Stimulated activated naive CD4-positive, alpha-beta T cell treated with Interleukin-2 at 50 U/mL for 16 hours (primary cell): ENCODE data around the gene SLC35E2B.
"Not testable (repeated sequence)": the region's sequence is repeated elsewhere in the genome, so short reads cannot be mapped to it uniquely, and the experiment has no call there.

Experiments
- DNase-seq: peaks from one replicate; lab custom pipeline; 2025; lab: John Stamatoyannopoulos, UW

SLC35E2B gene

GRCh38 chr1:1703796-1704195 is 11.2 kb upstream of the SLC35E2B start:
- no peak for DNase-seq

GRCh38 chr1:1702506-1702905 is 9.9 kb upstream of the SLC35E2B start:
- not testable (repeated sequence) for DNase-seq

- not testable (repeated sequence) for DNase-seq
Measured at GRCh38 chr1:1700557-1700956, 8.0 kb upstream of the SLC35E2B start.

- DNase-seq = not testable (repeated sequence)
Measured at GRCh38 chr1:1700067-1700466, 7.5 kb upstream of the SLC35E2B start.

- not testable (repeated sequence) for DNase-seq
Measured at GRCh38 chr1:1699061-1699460, 6.5 kb upstream of the SLC35E2B start.

- DNase-seq = not testable (repeated sequence)
Measured at GRCh38 chr1:1697358-1698183, 5.0 kb upstream of the SLC35E2B start.

- not testable (repeated sequence) for DNase-seq
Measured at GRCh38 chr1:1696431-1697357, 4.1 kb upstream of the SLC35E2B start.

- peak; percentile 54 for DNase-seq
Measured at GRCh38 chr1:1692324-1692713, 276 bp downstream of the SLC35E2B start.

- not testable (repeated sequence) for DNase-seq
Measured at GRCh38 chr1:1691443-1691842, 1.2 kb downstream of the SLC35E2B start.

GRCh38 chr1:1689526-1689925 is 3.1 kb downstream of the SLC35E2B start:
- DNase-seq = not testable (repeated sequence)

- DNase-seq = no peak
Measured at GRCh38 chr1:1687846-1688245, 4.7 kb downstream of the SLC35E2B start.

- DNase-seq = no peak
Measured at GRCh38 chr1:1684031-1684681, 8.4 kb downstream of the SLC35E2B start.

- no peak for DNase-seq
Measured at GRCh38 chr1:1683104-1683905, 9.3 kb downstream of the SLC35E2B start.

GRCh38 chr1:1680912-1681273 is 11.7 kb downstream of the SLC35E2B start:
- DNase-seq = no peak

- no peak for DNase-seq
Measured at GRCh38 chr1:1680031-1680911, 12.3 kb downstream of the SLC35E2B start.

GRCh38 chr1:1678581-1679380 is 13.8 kb downstream of the SLC35E2B start:
- DNase-seq = no peak

GRCh38 chr1:1677718-1678580 is 14.6 kb downstream of the SLC35E2B start:
- peak; percentile 44 for DNase-seq

GRCh38 chr1:1676087-1676486 is 16.5 kb downstream of the SLC35E2B start:
- not testable (repeated sequence) for DNase-seq

GRCh38 chr1:1675218-1675617 is 17.4 kb downstream of the SLC35E2B start:
- DNase-seq = not testable (repeated sequence)
